ENCODE measurements around the gene HOTAIR.

The HOTAIR gene

GRCh38 chr12:53938326-53939140 lies 36.2 kb downstream of the HOTAIR start, which contains the start of gene HOXC13:
Gene HOXC13, plus strand, starts transcription at chr12:53938831. Its CDS starts 76 bp downstream, at chr12:53938907.
- peak within 1 kb of the TSS; percentile 42 for H3K27ac ChIP-seq
- peak; percentile 99 for DNase-seq (ENCODE audit: low spot score)
- ChIA-PET CTCF (interaction anchor here (0.6 to 2.3 kb wide), 8 partner anchors 47 to 263 kb away, joined by 3 to 9 read pairs (median 3); partner anchors contain the start of gene HOXC10), POLR2A (ENCODE audit: low non-redundant PET) (interaction anchor here (1.4 kb wide), 1 partner anchor 113 kb away, joined by 3 read pairs; no protein-coding TSS in a partner anchor)
- TF ChIP-seq, protein P1, sequence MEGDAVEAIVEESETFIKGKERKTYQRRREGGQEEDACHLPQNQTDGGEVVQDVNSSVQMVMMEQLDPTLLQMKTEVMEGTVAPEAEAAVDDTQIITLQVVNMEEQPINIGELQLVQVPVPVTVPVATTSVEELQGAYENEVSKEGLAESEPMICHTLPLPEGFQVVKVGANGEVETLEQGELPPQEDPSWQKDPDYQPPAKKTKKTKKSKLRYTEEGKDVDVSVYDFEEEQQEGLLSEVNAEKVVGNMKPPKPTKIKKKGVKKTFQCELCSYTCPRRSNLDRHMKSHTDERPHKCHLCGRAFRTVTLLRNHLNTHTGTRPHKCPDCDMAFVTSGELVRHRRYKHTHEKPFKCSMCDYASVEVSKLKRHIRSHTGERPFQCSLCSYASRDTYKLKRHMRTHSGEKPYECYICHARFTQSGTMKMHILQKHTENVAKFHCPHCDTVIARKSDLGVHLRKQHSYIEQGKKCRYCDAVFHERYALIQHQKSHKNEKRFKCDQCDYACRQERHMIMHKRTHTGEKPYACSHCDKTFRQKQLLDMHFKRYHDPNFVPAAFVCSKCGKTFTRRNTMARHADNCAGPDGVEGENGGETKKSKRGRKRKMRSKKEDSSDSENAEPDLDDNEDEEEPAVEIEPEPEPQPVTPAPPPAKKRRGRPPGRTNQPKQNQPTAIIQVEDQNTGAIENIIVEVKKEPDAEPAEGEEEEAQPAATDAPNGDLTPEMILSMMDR (conservative IDR thresholded peaks at IDR 0.05; ENCODE audit: low read depth), result no peak

GRCh38 chr12:53937596-53938325 lies 37.0 kb downstream of the HOTAIR start:
- no peak overlapping the region for H3K27ac ChIP-seq
- ChIA-PET CTCF (interaction anchor here (0.6 to 1.1 kb wide), 5 partner anchors 94 to 264 kb away, joined by 3 to 9 read pairs (median 3); no protein-coding TSS in a partner anchor), POLR2A (ENCODE audit: low non-redundant PET) (interaction anchor here (1.4 kb wide), 1 partner anchor 112 kb away, joined by 3 read pairs; no protein-coding TSS in a partner anchor)
- no peak for DNase-seq (ENCODE audit: low spot score)
- TF ChIP-seq, protein P1 (conservative IDR thresholded peaks at IDR 0.05; ENCODE audit: low read depth), result no peak

DNA sequence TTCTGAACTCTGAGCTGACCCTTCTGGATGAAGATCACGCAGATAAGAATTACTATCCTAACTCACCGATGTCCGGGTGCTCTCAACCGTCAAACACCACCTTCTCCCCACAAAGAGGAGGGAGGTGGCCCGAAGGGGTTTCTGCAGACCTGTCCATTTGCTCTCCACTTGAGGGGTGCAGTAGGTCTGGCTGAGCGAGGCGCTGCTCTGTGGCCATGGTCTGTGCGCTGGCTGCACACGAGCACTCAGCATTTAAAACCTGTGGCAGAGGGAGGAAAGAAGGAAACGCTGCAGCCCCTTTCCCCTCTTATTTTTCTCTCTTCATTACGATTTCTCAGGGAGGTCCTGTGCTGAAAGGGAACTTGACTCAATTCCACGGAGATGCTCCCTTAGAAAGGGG lies 37.7 kb downstream of the HOTAIR start:
- CTCF ChIA-PET, result interaction anchor here (0.5 to 0.6 kb wide), 2 partner anchors 13 to 112 kb away, joined by 6 to 9 read pairs; no protein-coding TSS in a partner anchor

GRCh38 chr12:53935383-53936341 lies 39.1 kb downstream of the HOTAIR start:
- CTCF ChIA-PET, result interaction anchor here (0.6 kb wide), 2 partner anchors 56 to 334 kb away, joined by 3 read pairs; no protein-coding TSS in a partner anchor
- TF ChIP-seq, protein P1 (conservative IDR thresholded peaks at IDR 0.05; ENCODE audit: low read depth), result no peak
- no peak overlapping the region for H3K27ac ChIP-seq
- POLR2A ChIA-PET (ENCODE audit: low non-redundant PET), result no interaction called here
- DNase-seq (ENCODE audit: low spot score), result no peak

More for the DNA sequence above, 37.7 kb downstream of the HOTAIR start:
- POLR2A ChIA-PET (ENCODE audit: low non-redundant PET), result no interaction called here
- TF ChIP-seq, protein P1 (conservative IDR thresholded peaks at IDR 0.05; ENCODE audit: low read depth), result no peak
- no peak for DNase-seq (ENCODE audit: low spot score)
- H3K27ac ChIP-seq, result no peak overlapping the region

DNA sequence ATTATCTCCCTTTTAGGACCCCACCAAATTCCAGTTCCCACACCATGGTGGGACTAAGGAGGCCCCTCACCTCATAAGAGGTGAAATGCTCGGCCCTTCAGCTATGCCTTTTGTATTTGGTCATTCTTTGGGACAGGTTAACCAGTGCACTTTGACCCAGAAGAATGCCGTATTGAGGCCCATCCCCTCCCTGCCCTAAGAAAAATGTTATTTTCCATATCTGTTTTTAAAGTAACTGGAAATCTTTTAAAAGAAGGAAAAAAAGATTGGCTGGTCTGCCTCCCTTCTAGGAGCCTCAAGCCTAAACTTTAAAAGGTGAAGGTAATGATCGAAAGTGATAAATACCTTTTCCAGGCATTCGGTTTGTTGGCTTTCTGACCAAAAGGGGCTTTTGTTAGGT lies 41.8 kb downstream of the HOTAIR start:
- CTCF ChIA-PET, result interaction anchor here (0.7 kb wide), 1 partner anchor 219 kb away, joined by 3 read pairs; no protein-coding TSS in a partner anchor
- TF ChIP-seq, protein P1 (conservative IDR thresholded peaks at IDR 0.05; ENCODE audit: low read depth), result no peak
- POLR2A ChIA-PET (ENCODE audit: low non-redundant PET), result no interaction called here

More for the DNA sequence above, 41.8 kb downstream of the HOTAIR start:
- no peak for DNase-seq (ENCODE audit: low spot score)
- H3K27ac ChIP-seq, result no peak overlapping the region
